Measurements from ENCODE around the gene ICAM2.

ICAM2 gene

GRCh38 chr17:63960006-63960405 is 60.4 kb downstream of the ICAM2 start:
- Histone ChIP-seq H2BK120ac (ENCODE audit: low read depth, low read length) (no peak overlapping the region), H3K27ac (ENCODE audit: low read depth, low read length) (no peak overlapping the region), H3K79me1 (ENCODE audit: low read length) (no peaks in the 10 kb centered on the region), H3K4ac (ENCODE audit: low read depth, low read length) (no peak overlapping the region), H3K36me3 (ENCODE audit: control insufficient read depth, insufficient read depth, low read length) (no peaks in the 10 kb centered on the region), H2BK15ac (replicated peaks; ENCODE audit: low read depth) (no peak overlapping the region), H3K18ac (ENCODE audit: low read length) (no peak overlapping the region), H4K8ac (ENCODE audit: low read depth, low read length) (no peak overlapping the region), H3K79me2 (ENCODE audit: control insufficient read depth, insufficient read depth, low read length) (no peaks in the 10 kb centered on the region), H3K56ac (ENCODE audit: low read length) (peak overlapping the region; percentile 34), H3K4me1 (ENCODE audit: control insufficient read depth, low read depth, low read length) (peaks cover 6% of the 10 kb centered on the region), H4K5ac (ENCODE audit: low read length) (no peak overlapping the region), H3K4me2 (ENCODE audit: low read length) (no peak overlapping the region), H3K4me3 (ENCODE audit: low read length) (no peak overlapping the region), H3K23ac (ENCODE audit: low read length) (no peak overlapping the region), H2AK5ac (ENCODE audit: low read length) (no peak overlapping the region), H2BK5ac (ENCODE audit: low read length) (no peak overlapping the region), H3K9ac (ENCODE audit: low read length) (no peak overlapping the region), H3K27me3 (ENCODE audit: insufficient read depth, low read length, poor library complexity) (peaks cover 4% of the 10 kb centered on the region)
- no CpG with 5 or more reads among the region's 9 CpGs for WGBS (ENCODE audit: extremely low coverage, insufficient coverage, low lambda C conversion rate)
- no peak for DNase-seq

- Histone ChIP-seq H4K5ac (ENCODE audit: low read length) (no peak overlapping the region), H3K23ac (ENCODE audit: low read length) (no peak overlapping the region)
- DNase-seq: no peak
Observed at GRCh38 chr17:63956296-63956920, 64.0 kb downstream of the ICAM2 start.

GRCh38 chr17:63955791-63956190 is 64.6 kb downstream of the ICAM2 start:
- Histone ChIP-seq H2BK15ac (replicated peaks; ENCODE audit: low read depth) (no peak overlapping the region), H3K36me3 (ENCODE audit: control insufficient read depth, insufficient read depth, low read length) (no peaks in the 10 kb centered on the region), H3K79me1 (ENCODE audit: low read length) (no peaks in the 10 kb centered on the region), H3K27me3 (ENCODE audit: insufficient read depth, low read length, poor library complexity) (peaks cover 4% of the 10 kb centered on the region), H2BK120ac (ENCODE audit: low read depth, low read length) (no peak overlapping the region), H3K79me2 (ENCODE audit: control insufficient read depth, insufficient read depth, low read length) (no peaks in the 10 kb centered on the region), H4K8ac (ENCODE audit: low read depth, low read length) (no peak overlapping the region), H3K4me3 (ENCODE audit: low read length) (no peak overlapping the region), H3K23ac (ENCODE audit: low read length) (no peak overlapping the region), H3K18ac (ENCODE audit: low read length) (no peak overlapping the region), H3K4ac (ENCODE audit: low read depth, low read length) (no peak overlapping the region), H3K56ac (ENCODE audit: low read length) (no peak overlapping the region), H2AK5ac (ENCODE audit: low read length) (no peak overlapping the region), H4K5ac (ENCODE audit: low read length) (no peak overlapping the region), H3K4me2 (ENCODE audit: low read length) (no peak overlapping the region), H3K4me1 (ENCODE audit: control insufficient read depth, low read depth, low read length) (peaks cover 1% of the 10 kb centered on the region), H3K27ac (ENCODE audit: low read depth, low read length) (no peak overlapping the region), H3K9ac (ENCODE audit: low read length) (no peak overlapping the region), H2BK5ac (ENCODE audit: low read length) (no peak overlapping the region)
- no peak for DNase-seq
- WGBS (ENCODE audit: extremely low coverage, insufficient coverage, low lambda C conversion rate): no CpG with 5 or more reads among the region's 4 CpGs

More at GRCh38 chr17:63956296-63956920, 64.0 kb downstream of the ICAM2 start:
- no CpG with 5 or more reads among the region's 5 CpGs for WGBS (ENCODE audit: extremely low coverage, insufficient coverage, low lambda C conversion rate)
- no peak overlapping the region for H2AK5ac ChIP-seq (ENCODE audit: low read length)
- H3K27me3 ChIP-seq (ENCODE audit: insufficient read depth, low read length, poor library complexity): peaks cover 4% of the 10 kb centered on the region
- no peak overlapping the region for H3K9ac ChIP-seq (ENCODE audit: low read length)
- H4K8ac ChIP-seq (ENCODE audit: low read depth, low read length): no peak overlapping the region
- peaks cover 4% of the 10 kb centered on the region for H3K4me1 ChIP-seq (ENCODE audit: control insufficient read depth, low read depth, low read length)
- H3K4ac ChIP-seq (ENCODE audit: low read depth, low read length): no peak overlapping the region
- no peaks in the 10 kb centered on the region for H3K79me2 ChIP-seq (ENCODE audit: control insufficient read depth, insufficient read depth, low read length)
- H3K4me2 ChIP-seq (ENCODE audit: low read length): no peak overlapping the region
- H3K27ac ChIP-seq (ENCODE audit: low read depth, low read length): no peak overlapping the region
- no peaks in the 10 kb centered on the region for H3K79me1 ChIP-seq (ENCODE audit: low read length)
- H3K18ac ChIP-seq (ENCODE audit: low read length): no peak overlapping the region
- no peak overlapping the region for H3K4me3 ChIP-seq (ENCODE audit: low read length)
- H3K36me3 ChIP-seq (ENCODE audit: control insufficient read depth, insufficient read depth, low read length): no peaks in the 10 kb centered on the region
- H3K56ac ChIP-seq (ENCODE audit: low read length): no peak overlapping the region
- H2BK120ac ChIP-seq (ENCODE audit: low read depth, low read length): no peak overlapping the region
- no peak overlapping the region for H2BK15ac ChIP-seq (replicated peaks; ENCODE audit: low read depth)
- H2BK5ac ChIP-seq (ENCODE audit: low read length): no peak overlapping the region

GRCh38 chr17:63955232-63955631 is 65.2 kb downstream of the ICAM2 start:
- H2BK5ac ChIP-seq (ENCODE audit: low read length): no peak overlapping the region
- H2BK15ac ChIP-seq (replicated peaks; ENCODE audit: low read depth): no peak overlapping the region
- H4K8ac ChIP-seq (ENCODE audit: low read depth, low read length): no peak overlapping the region
- DNase-seq: no peak
- no peak overlapping the region for H3K4me2 ChIP-seq (ENCODE audit: low read length)
- no peak overlapping the region for H3K56ac ChIP-seq (ENCODE audit: low read length)
- no peak overlapping the region for H3K4me3 ChIP-seq (ENCODE audit: low read length)
- no peak overlapping the region for H3K9ac ChIP-seq (ENCODE audit: low read length)
- H4K5ac ChIP-seq (ENCODE audit: low read length): no peak overlapping the region
- H3K4ac ChIP-seq (ENCODE audit: low read depth, low read length): no peak overlapping the region
- H3K23ac ChIP-seq (ENCODE audit: low read length): no peak overlapping the region
- no peak overlapping the region for H3K27ac ChIP-seq (ENCODE audit: low read depth, low read length)
- no peaks in the 10 kb centered on the region for H3K4me1 ChIP-seq (ENCODE audit: control insufficient read depth, low read depth, low read length)
- H3K27me3 ChIP-seq (ENCODE audit: insufficient read depth, low read length, poor library complexity): peaks cover 4% of the 10 kb centered on the region
- no peaks in the 10 kb centered on the region for H3K79me1 ChIP-seq (ENCODE audit: low read length)
- no CpG with 5 or more reads among the region's 11 CpGs for WGBS (ENCODE audit: extremely low coverage, insufficient coverage, low lambda C conversion rate)
- no peaks in the 10 kb centered on the region for H3K79me2 ChIP-seq (ENCODE audit: control insufficient read depth, insufficient read depth, low read length)
- H2BK120ac ChIP-seq (ENCODE audit: low read depth, low read length): no peak overlapping the region
- no peak overlapping the region for H3K18ac ChIP-seq (ENCODE audit: low read length)
- no peaks in the 10 kb centered on the region for H3K36me3 ChIP-seq (ENCODE audit: control insufficient read depth, insufficient read depth, low read length)
- H2AK5ac ChIP-seq (ENCODE audit: low read length): no peak overlapping the region

- Histone ChIP-seq H3K56ac (ENCODE audit: low read length) (no peak overlapping the region), H4K8ac (ENCODE audit: low read depth, low read length) (no peak overlapping the region), H2BK5ac (ENCODE audit: low read length) (no peak overlapping the region), H3K36me3 (ENCODE audit: control insufficient read depth, insufficient read depth, low read length) (no peaks in the 10 kb centered on the region), H3K23ac (ENCODE audit: low read length) (no peak overlapping the region), H3K79me2 (ENCODE audit: control insufficient read depth, insufficient read depth, low read length) (no peaks in the 10 kb centered on the region), H3K79me1 (ENCODE audit: low read length) (no peaks in the 10 kb centered on the region), H3K27me3 (ENCODE audit: insufficient read depth, low read length, poor library complexity) (peaks cover under 1% of the 10 kb centered on the region), H3K4ac (ENCODE audit: low read depth, low read length) (no peak overlapping the region), H2AK5ac (ENCODE audit: low read length) (no peak overlapping the region), H2BK15ac (replicated peaks; ENCODE audit: low read depth) (no peak overlapping the region), H3K4me3 (ENCODE audit: low read length) (no peak overlapping the region), H2BK120ac (ENCODE audit: low read depth, low read length) (no peak overlapping the region), H3K4me2 (ENCODE audit: low read length) (no peak overlapping the region), H3K4me1 (ENCODE audit: control insufficient read depth, low read depth, low read length) (no peaks in the 10 kb centered on the region), H3K27ac (ENCODE audit: low read depth, low read length) (no peak overlapping the region), H3K9ac (ENCODE audit: low read length) (no peak overlapping the region), H4K5ac (ENCODE audit: low read length) (no peak overlapping the region), H3K18ac (ENCODE audit: low read length) (no peak overlapping the region)
- no CpG with 5 or more reads among the region's 11 CpGs for WGBS (ENCODE audit: extremely low coverage, insufficient coverage, low lambda C conversion rate)
- no peak for DNase-seq
Observed at GRCh38 chr17:63954402-63955063, 65.9 kb downstream of the ICAM2 start.

Measured in mesendoderm (in vitro differentiated cells).